CD4-positive, alpha-beta memory T cell (primary cell): ENCODE results near the gene RALGDS. TPM values are rescaled to one million over a fixed set of nuclear protein-coding genes. Genes with fewer than 3 reads are reported as not detected.
"Not testable (repeated sequence)": the region's sequence is repeated elsewhere in the genome, so short reads cannot be mapped to it uniquely, and the experiment has no call there.

ENCODE experiments used
- CTCF ChIA-PET: fragments of 350-600 bp; sonication (Branson Sonifier 250); formaldehyde crosslinking; loops from one replicate; lab custom pipeline; 2021; ENCODE audit warnings: inconsistent platforms; ENCODE audit not compliant: partially characterized antibody; lab: Charles Lee
- POLR2A ChIA-PET: fragments of 350-600 bp; sonication (Branson Sonifier 250); formaldehyde crosslinking; loops from one replicate; lab custom pipeline; 2021; ENCODE audit not compliant: partially characterized antibody; lab: Charles Lee
- DNase-seq, 5 donors: peaks; one replicate each; pipeline versions ENCODE4 v3.0.0 to v3.0.0-alpha.2; 2020 to 2022; ENCODE audit warnings: mixed read lengths in 1 of 5
- H3K27ac ChIP-seq: one replicate; pipeline ENCODE4 v1.7.0; 2013; ENCODE audit warnings: low read depth, low read length
- H3K27me3 ChIP-seq: 2 replicates; pipeline ENCODE4 v1.7.0; 2013; ENCODE audit warnings: mild to moderate bottlenecking, low read length, moderate library complexity; ENCODE audit not compliant: insufficient read depth
- H3K36me3 ChIP-seq: 2 replicates; pipeline ENCODE4 v1.7.0; 2013; ENCODE audit warnings: mild to moderate bottlenecking, low read length, moderate library complexity; ENCODE audit not compliant: insufficient read depth
- H3K4me1 ChIP-seq: 2 replicates; pipeline ENCODE4 v1.7.0; 2013; ENCODE audit warnings: mild to moderate bottlenecking, low read length, moderate library complexity; ENCODE audit not compliant: insufficient read depth
- H3K4me3 ChIP-seq, 2 donors: one replicate each; pipeline ENCODE4 v1.7.0; 2013; ENCODE audit warnings: low read length in 2 of 2, mild to moderate bottlenecking in 1 of 2
- H3K9me3 ChIP-seq, 2 donors: one replicate each; pipeline ENCODE4 v1.7.0; 2013; ENCODE audit warnings: low read length in 2 of 2, control low read depth in 1 of 2; ENCODE audit not compliant: control insufficient read depth in 1 of 2
- H3K27ac Mint-ChIP-seq, 7 donors: one replicate each; pipeline ENCODE4 v1.8.0; 2020 to 2021; ENCODE audit warnings: mixed read lengths in 7 of 7, mild to moderate bottlenecking in 6 of 7, inconsistent platforms in 3 of 7, moderate library complexity in 3 of 7
- H3K27me3 Mint-ChIP-seq, 2 donors: one replicate each; pipeline ENCODE4 v1.8.0; 2020 to 2021; ENCODE audit warnings: mixed read lengths in 2 of 2
- H3K36me3 Mint-ChIP-seq, 2 donors: one replicate each; pipeline ENCODE4 v1.8.0; 2020 to 2021; ENCODE audit warnings: mixed read lengths in 2 of 2, inconsistent platforms in 1 of 2, mild to moderate bottlenecking in 1 of 2
- H3K4me1 Mint-ChIP-seq, 4 donors: one replicate each; pipeline ENCODE4 v1.8.0; 2020 to 2021; ENCODE audit warnings: mixed read lengths in 4 of 4, mild to moderate bottlenecking in 1 of 4
- H3K4me3 Mint-ChIP-seq, 8 donors: one replicate each; pipeline ENCODE4 v1.8.0; 2020 to 2021; ENCODE audit warnings: mixed read lengths in 8 of 8, mild to moderate bottlenecking in 7 of 8, moderate library complexity in 6 of 8, inconsistent platforms in 3 of 8
- H3K9me3 Mint-ChIP-seq, 8 donors: one replicate each; pipeline ENCODE4 v1.8.0; 2020 to 2021; ENCODE audit warnings: mixed read lengths in 8 of 8, mild to moderate bottlenecking in 5 of 8, inconsistent platforms in 3 of 8, moderate library complexity in 1 of 8
- intact Hi-C: fragments of 100-400 bp; cut with micrococcal nuclease; formaldehyde crosslinking; loops from one replicate; pipeline ENCODE4 v1.15.1; 2023
- polyA plus RNA-seq, 2 donors: library from polyadenylated mRNA; unstranded; fragments of 300-500 nt; fragmentation: Illumina TruSeq; gene quantifications; one replicate each; pipeline ENCODE4 v1.2.3, GENCODE V29; 2021
- total RNA-seq, 2 experiments: library from RNA; stranded (reverse); gene quantifications; one replicate each; pipeline ENCODE4 v1.2.3, GENCODE V29; 2021

RALGDS gene
- total and polyA plus RNA-seq, 4 experiments from 2014 or later = 27.9 to 131 (median 95.2) TPM

GRCh38 chr9:133061764-133062145, 59.3 kb downstream of the RALGDS start, which contains the start of gene CEL:
Gene CEL (plus strand): TSS chr9:133061981. CDS start chr9:133062003, 22 bp downstream.
- H3K4me1 ChIP-seq = peaks cover 20% of the 10 kb centered on the region
- H3K36me3 ChIP-seq, DNase-seq, H3K9me3 ChIP-seq, H3K27ac Mint-ChIP-seq, H3K27me3 ChIP-seq, H3K27ac ChIP-seq, CTCF ChIA-PET, H3K27me3 Mint-ChIP-seq, H3K9me3 Mint-ChIP-seq, intact Hi-C loops, H3K36me3 Mint-ChIP-seq, H3K4me3 ChIP-seq, H3K4me3 Mint-ChIP-seq, POLR2A ChIA-PET: not testable (repeated sequence)
- peaks cover 18 to 31% (median 24%) of the 10 kb centered on the region in 4 donors for H3K4me1 Mint-ChIP-seq

- POLR2A ChIA-PET = not testable (repeated sequence)
Measured at GRCh38 chr9:133061019-133061763, 59.8 kb downstream of the RALGDS start.

GRCh38 chr9:133060417-133060841, 60.6 kb downstream of the RALGDS start:
- POLR2A ChIA-PET = interaction anchor here (0.6 to 1.6 kb wide), 2 partner anchors 35 to 56 kb away, joined by 3 read pairs; no protein-coding TSS in a partner anchor
- peaks cover 8 to 19% of the 10 kb centered on the region in 2 donors for H3K36me3 Mint-ChIP-seq
- Histone ChIP-seq H3K4me3 (no peak overlapping the region), H3K27ac (no peak overlapping the region), H3K36me3 (peaks cover 13% of the 10 kb centered on the region), H3K4me1 (peaks cover 20% of the 10 kb centered on the region), H3K27me3 (no peaks in the 10 kb centered on the region), H3K9me3 (no peaks in the 10 kb centered on the region)
- H3K4me3 Mint-ChIP-seq = no peak overlapping the region
- CTCF ChIA-PET = interaction anchor here (1.2 to 1.8 kb wide), 2 partner anchors 38 to 84 kb away, joined by 4 to 6 read pairs; no protein-coding TSS in a partner anchor
- intact Hi-C loops = no loop called here
- DNase-seq = no peak
- H3K27ac Mint-ChIP-seq = peak overlapping the region in 1 of 7 donors; percentile 51
- H3K4me1 Mint-ChIP-seq = peaks cover 18 to 38% (median 24%) of the 10 kb centered on the region in 4 donors
- H3K9me3 Mint-ChIP-seq = no peaks in the 10 kb centered on the region
- H3K27me3 Mint-ChIP-seq = no peaks in the 10 kb centered on the region

More at GRCh38 chr9:133061019-133061763, 59.8 kb downstream of the RALGDS start:
- H3K4me3 ChIP-seq, H3K9me3 Mint-ChIP-seq, intact Hi-C loops, H3K27ac ChIP-seq, H3K4me3 Mint-ChIP-seq, H3K27me3 ChIP-seq, DNase-seq, H3K27me3 Mint-ChIP-seq, H3K36me3 ChIP-seq, H3K27ac Mint-ChIP-seq, H3K9me3 ChIP-seq: not testable (repeated sequence)
- CTCF ChIA-PET = interaction anchor here (1.8 kb wide), 1 partner anchor 39 kb away, joined by 6 read pairs; no protein-coding TSS in a partner anchor
- Mint-ChIP-seq H3K36me3 (peaks cover 4 to 13% of the 10 kb centered on the region in 2 donors), H3K4me1 (peaks cover 18 to 36% (median 24%) of the 10 kb centered on the region in 4 donors)
- H3K4me1 ChIP-seq = peaks cover 20% of the 10 kb centered on the region

GRCh38 chr9:133059623-133060022, 61.4 kb downstream of the RALGDS start:
- Mint-ChIP-seq H3K4me3 (peak overlapping the region in 1 of 8 donors; percentile 31), H3K27ac (peak overlapping the region in 3 of 7 donors; percentile 22 to 73 (median 65))
- no peaks in the 10 kb centered on the region for H3K9me3 ChIP-seq

GRCh38 chr9:133058550-133059320, 62.3 kb downstream of the RALGDS start:
- no peaks in the 10 kb centered on the region for H3K27me3 ChIP-seq
- no peak overlapping the region for H3K4me3 ChIP-seq
- peaks cover 30% of the 10 kb centered on the region for H3K36me3 ChIP-seq
- no peaks in the 10 kb centered on the region for H3K9me3 Mint-ChIP-seq
- peak overlapping the region in 3 of 8 donors; percentile 7 to 33 (median 9) for H3K4me3 Mint-ChIP-seq
- ChIA-PET CTCF (interaction anchor here (1.2 to 1.4 kb wide), 3 partner anchors 44 to 123 kb away, joined by 3 to 4 read pairs (median 4); no protein-coding TSS in a partner anchor), POLR2A (interaction anchor here (1.6 kb wide), 1 partner anchor 33 kb away, joined by 3 read pairs; no protein-coding TSS in a partner anchor)
- no peak overlapping the region for H3K27ac ChIP-seq
- intact Hi-C loops = no loop called here
- no peak for DNase-seq
- peaks cover 20% of the 10 kb centered on the region for H3K4me1 ChIP-seq
- no peaks in the 10 kb centered on the region for H3K27me3 Mint-ChIP-seq
- peaks cover 14 to 31% of the 10 kb centered on the region in 2 donors for H3K36me3 Mint-ChIP-seq
- H3K9me3 ChIP-seq = no peaks in the 10 kb centered on the region
- peak overlapping the region in 6 of 7 donors; percentile 20 to 81 (median 58) for H3K27ac Mint-ChIP-seq
- H3K4me1 Mint-ChIP-seq = peaks cover 18 to 38% (median 24%) of the 10 kb centered on the region in 4 donors

More at GRCh38 chr9:133059623-133060022, 61.4 kb downstream of the RALGDS start:
- Mint-ChIP-seq H3K4me1 (peaks cover 18 to 38% (median 24%) of the 10 kb centered on the region in 4 donors), H3K9me3 (no peaks in the 10 kb centered on the region), H3K27me3 (no peaks in the 10 kb centered on the region), H3K36me3 (peaks cover 8 to 25% of the 10 kb centered on the region in 2 donors)
- Histone ChIP-seq H3K27me3 (no peaks in the 10 kb centered on the region), H3K4me1 (peaks cover 20% of the 10 kb centered on the region), H3K27ac (no peak overlapping the region), H3K36me3 (peaks cover 21% of the 10 kb centered on the region), H3K4me3 (no peak overlapping the region)
- ChIA-PET POLR2A (interaction anchor here (1.6 kb wide), 1 partner anchor 34 kb away, joined by 3 read pairs; no protein-coding TSS in a partner anchor), CTCF (interaction anchor here (1.2 to 1.8 kb wide), 3 partner anchors 38 to 122 kb away, joined by 4 to 6 read pairs (median 4); no protein-coding TSS in a partner anchor)
- no peak for DNase-seq
- intact Hi-C loops = no loop called here

GRCh38 chr9:133058071-133058470, 63.0 kb downstream of the RALGDS start:
- H3K27ac Mint-ChIP-seq = peak overlapping the region in 2 of 7 donors; percentile 20 to 36
- no peak overlapping the region for H3K27ac ChIP-seq
- H3K36me3 Mint-ChIP-seq = peaks cover 18 to 38% of the 10 kb centered on the region in 2 donors
- ChIA-PET POLR2A (no interaction called here), CTCF (interaction anchor here (1.3 kb wide), 1 partner anchor 45 kb away, joined by 3 read pairs; no protein-coding TSS in a partner anchor)
- H3K4me1 ChIP-seq = peaks cover 20% of the 10 kb centered on the region
- peaks cover 18 to 38% (median 24%) of the 10 kb centered on the region in 4 donors for H3K4me1 Mint-ChIP-seq
- peaks cover 36% of the 10 kb centered on the region for H3K36me3 ChIP-seq
- no peak overlapping the region for H3K4me3 Mint-ChIP-seq
- H3K27me3 ChIP-seq = no peaks in the 10 kb centered on the region
- H3K9me3 ChIP-seq = no peaks in the 10 kb centered on the region
- no peak for DNase-seq
- H3K9me3 Mint-ChIP-seq = no peaks in the 10 kb centered on the region
- intact Hi-C loops = no loop called here
- no peaks in the 10 kb centered on the region for H3K27me3 Mint-ChIP-seq
- no peak overlapping the region for H3K4me3 ChIP-seq
